Measurements from ENCODE around the gene KIF16B. TPM values are rescaled to one million over a fixed set of nuclear protein-coding genes. Genes with fewer than 3 reads are reported as not detected.
"Not testable (repeated sequence)": the region's sequence is repeated elsewhere in the genome, so short reads cannot be mapped to it uniquely, and the experiment has no call there.

The KIF16B gene
- total RNA-seq, 2 experiments from 2014 or later: 8.8 to 8.9 TPM

DNA sequence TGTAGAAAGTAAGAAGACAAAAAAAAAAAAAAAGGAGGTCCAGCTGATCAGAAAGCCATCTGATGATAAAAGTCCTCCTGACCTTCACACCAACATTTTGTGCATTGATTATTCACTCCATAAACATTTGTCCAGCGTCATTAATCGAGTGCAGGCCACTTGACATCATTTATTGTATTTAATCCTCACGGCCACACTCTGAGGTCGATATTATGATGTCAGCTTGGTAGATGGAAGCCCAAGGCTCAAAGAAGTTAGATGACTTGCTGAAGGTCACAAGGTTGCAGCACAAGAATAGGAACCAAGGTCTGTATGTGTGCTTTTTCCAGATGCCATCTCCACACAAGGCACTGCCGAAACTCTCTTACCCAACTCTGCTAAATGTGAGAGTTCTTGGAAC is 328.4 kb downstream of the KIF16B start:
- ChIA-PET POLR2A (no interaction called here), CTCF (no interaction called here)
- H3K27me3 Mint-ChIP-seq: no peaks in the 10 kb centered on the region
- no peaks in the 10 kb centered on the region for H3K4me1 Mint-ChIP-seq
- no peak overlapping the region for H3K4me3 Mint-ChIP-seq
- no peaks in the 10 kb centered on the region for H3K9me3 Mint-ChIP-seq
- H3K36me3 Mint-ChIP-seq (ENCODE audit: low read depth): no peaks in the 10 kb centered on the region
- H3K27ac Mint-ChIP-seq: no peak overlapping the region
- no peak for DNase-seq

DNA sequence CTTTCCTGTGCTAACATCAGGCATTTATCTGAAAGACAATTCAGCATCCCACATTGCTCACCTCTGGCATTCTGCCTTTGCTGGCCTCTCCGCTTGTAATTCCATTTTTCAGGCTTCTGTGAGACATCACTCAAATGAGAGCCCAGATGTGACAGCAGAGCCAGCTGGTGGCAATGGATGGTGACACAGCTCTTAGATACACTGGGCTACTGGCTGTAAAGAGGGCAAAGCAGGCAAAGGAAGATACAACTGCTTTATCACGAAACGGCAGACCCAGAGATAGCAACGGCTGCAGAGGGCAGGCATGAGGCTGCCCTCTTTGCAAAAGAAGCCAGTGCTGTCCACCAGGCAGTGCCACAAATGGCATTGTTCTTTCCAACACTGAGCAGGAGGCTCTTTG is 329.8 kb downstream of the KIF16B start:
- no peaks in the 10 kb centered on the region for H3K36me3 Mint-ChIP-seq (ENCODE audit: low read depth)
- no peaks in the 10 kb centered on the region for H3K9me3 Mint-ChIP-seq
- DNase-seq: no peak
- no peak overlapping the region for H3K4me3 Mint-ChIP-seq
- H3K27ac Mint-ChIP-seq: no peak overlapping the region
- CTCF ChIA-PET: no interaction called here
- no peaks in the 10 kb centered on the region for H3K27me3 Mint-ChIP-seq
- POLR2A ChIA-PET: no interaction called here
- H3K4me1 Mint-ChIP-seq: no peaks in the 10 kb centered on the region

DNA sequence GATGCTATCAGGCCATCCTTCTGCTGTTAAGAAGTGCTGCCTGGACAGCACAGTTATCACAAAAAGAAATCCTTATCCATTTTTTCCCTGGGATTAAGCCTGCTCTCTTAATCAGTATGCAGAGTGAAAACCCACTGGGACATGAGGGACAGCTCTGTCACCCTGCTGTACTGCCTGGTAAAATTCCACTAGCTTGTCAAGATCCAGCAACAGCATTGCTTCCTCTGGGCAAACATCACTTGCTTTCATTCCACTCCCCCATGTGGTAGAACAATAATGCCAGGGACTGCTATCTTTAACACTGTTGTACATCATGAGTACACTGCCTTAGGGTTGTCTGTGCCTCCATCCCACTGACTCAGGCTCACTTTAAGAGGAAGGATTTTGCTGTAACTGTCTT is 331.3 kb downstream of the KIF16B start:
- no peak for DNase-seq
- no peaks in the 10 kb centered on the region for H3K27me3 Mint-ChIP-seq
- H3K27ac Mint-ChIP-seq: no peak overlapping the region
- ChIA-PET CTCF (no interaction called here), POLR2A (no interaction called here)
- no peaks in the 10 kb centered on the region for H3K36me3 Mint-ChIP-seq (ENCODE audit: low read depth)
- H3K9me3 Mint-ChIP-seq: peaks cover 2% of the 10 kb centered on the region
- H3K4me3 Mint-ChIP-seq: no peak overlapping the region
- no peaks in the 10 kb centered on the region for H3K4me1 Mint-ChIP-seq

DNA sequence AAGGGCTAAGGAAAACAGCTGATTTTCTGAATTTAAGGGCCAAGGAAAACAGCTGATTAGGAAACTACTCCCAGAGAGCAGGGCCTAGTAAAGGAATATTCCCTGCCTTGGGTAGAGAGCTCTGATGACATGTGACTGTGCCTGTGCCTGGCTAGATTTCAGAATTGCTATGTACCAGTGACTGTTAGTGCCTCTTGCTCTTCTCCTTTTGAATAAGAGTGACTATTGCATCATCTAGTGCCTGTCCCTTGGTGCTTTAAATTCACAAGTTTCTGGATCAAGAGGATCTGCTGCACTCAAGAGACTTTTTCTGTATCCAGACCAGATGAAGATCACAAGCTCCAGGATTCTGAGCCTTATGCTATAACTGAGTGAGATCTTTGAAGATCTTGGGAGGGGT is 332.9 kb downstream of the KIF16B start:
- H3K27ac Mint-ChIP-seq: no peak overlapping the region
- peaks cover 4% of the 10 kb centered on the region for H3K9me3 Mint-ChIP-seq
- CTCF ChIA-PET: no interaction called here
- no peaks in the 10 kb centered on the region for H3K4me1 Mint-ChIP-seq
- H3K36me3 Mint-ChIP-seq (ENCODE audit: low read depth): no peaks in the 10 kb centered on the region
- no peak for DNase-seq
- POLR2A ChIA-PET: no interaction called here
- no peaks in the 10 kb centered on the region for H3K27me3 Mint-ChIP-seq
- H3K4me3 Mint-ChIP-seq: no peak overlapping the region

DNA sequence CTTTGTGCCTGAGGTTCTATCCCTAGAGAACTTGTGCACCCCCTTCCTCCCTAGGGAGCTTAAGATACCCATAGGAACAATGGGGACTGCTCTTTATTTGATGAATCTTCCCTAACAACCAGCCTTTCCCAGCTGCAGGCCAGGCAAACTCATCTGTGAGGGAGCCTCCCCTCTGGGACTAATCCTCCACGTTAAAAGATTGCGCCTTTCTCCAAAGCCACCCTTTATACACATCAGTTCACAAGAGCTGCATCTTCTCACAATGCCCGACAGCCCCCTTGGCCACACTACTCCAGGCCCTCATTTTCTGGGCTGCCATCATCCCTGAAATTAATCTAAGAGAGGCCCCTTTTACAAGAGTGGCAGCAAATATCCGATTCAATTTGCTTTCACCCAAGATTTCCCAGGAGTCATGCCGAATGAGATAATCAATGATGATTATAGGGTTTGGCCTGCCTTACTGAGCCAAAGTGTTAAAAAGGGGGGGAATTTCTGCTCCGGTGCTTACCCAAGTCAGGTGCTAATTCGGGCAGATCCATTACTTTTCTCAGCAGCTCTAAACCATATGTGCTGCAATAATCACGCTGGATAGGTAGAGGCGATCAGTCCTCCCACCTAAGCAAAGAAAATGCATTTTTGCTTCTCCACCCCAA is 336.5 kb downstream of the KIF16B start:
- no peak for DNase-seq
- peaks cover 4% of the 10 kb centered on the region for H3K9me3 Mint-ChIP-seq
- H3K4me3 Mint-ChIP-seq: no peak overlapping the region
- no peaks in the 10 kb centered on the region for H3K4me1 Mint-ChIP-seq
- H3K36me3 Mint-ChIP-seq (ENCODE audit: low read depth): no peaks in the 10 kb centered on the region
- POLR2A ChIA-PET: no interaction called here
- no peaks in the 10 kb centered on the region for H3K27me3 Mint-ChIP-seq
- H3K27ac Mint-ChIP-seq: no peak overlapping the region
- CTCF ChIA-PET: no interaction called here

DNA sequence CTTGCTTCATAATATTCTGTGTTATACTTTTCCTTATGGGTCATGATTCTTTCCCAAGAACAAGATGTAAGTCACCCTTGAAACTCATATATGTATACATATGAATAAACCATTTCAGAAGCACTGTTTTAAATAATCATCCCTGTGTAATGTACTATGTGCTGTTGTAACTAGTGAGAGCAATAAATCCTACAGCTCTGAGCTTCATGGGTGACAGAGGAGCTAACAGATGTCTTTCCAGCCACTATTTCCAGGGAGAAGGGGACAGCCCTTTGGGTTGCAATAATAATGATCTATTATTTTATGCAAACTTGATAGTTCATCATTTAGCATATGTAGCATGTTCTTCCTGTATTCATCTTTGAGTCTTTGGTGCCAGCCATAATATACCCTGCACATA is 342.8 kb downstream of the KIF16B start:
- peaks cover 3% of the 10 kb centered on the region for H3K9me3 Mint-ChIP-seq
- H3K27me3 Mint-ChIP-seq: no peaks in the 10 kb centered on the region
- H3K36me3 Mint-ChIP-seq (ENCODE audit: low read depth): no peaks in the 10 kb centered on the region
- CTCF ChIA-PET: no interaction called here
- no peak for DNase-seq
- POLR2A ChIA-PET: no interaction called here
- no peak overlapping the region for H3K27ac Mint-ChIP-seq
- H3K4me1 Mint-ChIP-seq: no peaks in the 10 kb centered on the region
- H3K4me3 Mint-ChIP-seq: no peak overlapping the region

DNA sequence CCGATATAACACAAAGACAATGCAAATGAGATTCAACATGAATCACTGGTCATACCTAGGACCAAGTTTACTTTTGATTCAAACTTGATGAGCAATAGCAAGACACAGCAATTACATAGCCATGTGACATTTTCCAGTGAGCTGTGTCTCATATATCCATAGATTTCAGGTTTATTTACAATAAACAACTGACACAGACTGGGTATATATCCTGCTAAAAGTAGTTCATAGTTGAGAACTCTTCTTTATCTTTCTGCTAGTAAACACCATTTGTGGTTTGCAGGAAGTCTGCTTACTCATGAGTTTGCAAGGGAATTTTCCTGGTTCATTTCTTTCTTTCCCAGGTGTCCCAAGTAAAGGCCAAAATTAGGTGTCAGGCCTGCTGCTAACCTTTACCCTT is 343.4 kb downstream of the KIF16B start:
- ChIA-PET CTCF (no interaction called here), POLR2A (no interaction called here)
- Mint-ChIP-seq H3K9me3 (peaks cover 3% of the 10 kb centered on the region), H3K27me3 (no peaks in the 10 kb centered on the region), H3K4me3 (no peak overlapping the region), H3K27ac (no peak overlapping the region), H3K36me3 (ENCODE audit: low read depth) (no peaks in the 10 kb centered on the region), H3K4me1 (no peaks in the 10 kb centered on the region)
- no peak for DNase-seq

DNA sequence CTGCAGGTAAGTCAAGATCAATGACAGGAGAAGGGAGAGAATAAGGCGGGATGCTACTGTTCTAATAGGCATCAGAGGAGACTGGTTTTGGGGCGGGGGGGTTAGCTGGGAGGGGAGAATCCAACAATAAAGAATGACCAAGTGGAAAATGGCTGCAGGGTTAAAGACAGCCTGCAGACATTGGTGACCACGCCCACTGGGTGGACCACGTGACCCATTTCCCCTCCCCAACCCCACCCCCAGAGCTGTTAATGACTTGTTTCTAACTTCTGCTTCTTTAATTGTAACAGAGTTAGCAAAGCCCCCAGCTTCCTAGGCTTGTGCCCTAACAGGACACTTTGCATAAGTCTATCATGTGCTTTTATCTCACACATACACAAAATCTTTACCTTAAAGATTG is 344.5 kb downstream of the KIF16B start:
- Mint-ChIP-seq H3K4me1 (no peaks in the 10 kb centered on the region), H3K27me3 (no peaks in the 10 kb centered on the region), H3K36me3 (ENCODE audit: low read depth) (no peaks in the 10 kb centered on the region), H3K27ac (no peak overlapping the region), H3K9me3 (peaks cover 3% of the 10 kb centered on the region), H3K4me3 (no peak overlapping the region)
- ChIA-PET CTCF (no interaction called here), POLR2A (no interaction called here)
- no peak for DNase-seq

DNA sequence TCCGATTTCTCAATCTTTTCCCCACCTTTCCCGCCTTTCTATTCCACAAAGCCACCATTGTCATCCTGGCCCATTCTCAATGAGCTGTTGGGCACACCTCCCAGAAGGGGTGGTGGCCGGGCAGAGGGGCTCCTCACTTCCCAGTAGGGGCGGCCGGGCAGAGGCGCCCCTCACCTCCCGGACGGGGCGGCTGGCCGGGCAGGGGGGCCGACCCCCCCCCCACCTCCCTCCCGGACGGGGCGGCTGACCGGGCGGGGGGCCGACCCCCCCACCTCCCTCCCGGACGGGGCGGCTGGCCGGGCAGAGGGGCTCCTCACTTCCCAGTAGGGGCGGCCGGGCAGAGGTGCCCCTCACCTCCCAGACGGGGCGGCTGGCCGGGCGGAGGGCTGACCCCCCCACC is 346.3 kb downstream of the KIF16B start:
- DNase-seq: not testable (repeated sequence)

DNA sequence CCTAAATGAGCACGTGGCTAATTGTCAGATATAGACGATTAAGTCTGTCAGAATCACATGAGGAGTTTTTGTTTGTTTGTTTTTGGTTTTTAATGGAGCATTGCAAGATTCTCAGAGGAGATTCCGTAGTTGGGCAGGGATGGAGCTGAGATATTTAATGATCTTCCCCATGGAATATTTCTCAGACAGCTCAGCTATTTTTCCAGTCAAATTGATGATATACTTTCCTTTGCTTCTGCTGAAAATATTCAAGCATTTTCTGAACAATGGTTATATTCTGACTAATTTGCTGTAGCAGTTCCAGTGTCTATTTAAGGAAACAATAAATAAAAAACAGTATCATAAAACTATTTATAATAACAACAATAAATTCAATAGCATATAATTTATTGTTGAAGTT is 348.4 kb downstream of the KIF16B start:
- CTCF ChIA-PET: no interaction called here
- Mint-ChIP-seq H3K9me3 (peaks cover 7% of the 10 kb centered on the region), H3K4me1 (no peaks in the 10 kb centered on the region), H3K36me3 (ENCODE audit: low read depth) (no peaks in the 10 kb centered on the region), H3K27me3 (no peaks in the 10 kb centered on the region), H3K27ac (no peak overlapping the region), H3K4me3 (no peak overlapping the region)
- DNase-seq: no peak
- POLR2A ChIA-PET: interaction anchor here (1.0 kb wide), 1 partner anchor 8 kb away, joined by 3 read pairs; no protein-coding TSS in a partner anchor

More for the DNA sequence above, 346.3 kb downstream of the KIF16B start:
- H3K4me3 Mint-ChIP-seq; H3K36me3 Mint-ChIP-seq (ENCODE audit: low read depth); H3K9me3 Mint-ChIP-seq; POLR2A ChIA-PET; H3K27ac Mint-ChIP-seq; H3K4me1 Mint-ChIP-seq; CTCF ChIA-PET; H3K27me3 Mint-ChIP-seq: not testable (repeated sequence)

DNA sequence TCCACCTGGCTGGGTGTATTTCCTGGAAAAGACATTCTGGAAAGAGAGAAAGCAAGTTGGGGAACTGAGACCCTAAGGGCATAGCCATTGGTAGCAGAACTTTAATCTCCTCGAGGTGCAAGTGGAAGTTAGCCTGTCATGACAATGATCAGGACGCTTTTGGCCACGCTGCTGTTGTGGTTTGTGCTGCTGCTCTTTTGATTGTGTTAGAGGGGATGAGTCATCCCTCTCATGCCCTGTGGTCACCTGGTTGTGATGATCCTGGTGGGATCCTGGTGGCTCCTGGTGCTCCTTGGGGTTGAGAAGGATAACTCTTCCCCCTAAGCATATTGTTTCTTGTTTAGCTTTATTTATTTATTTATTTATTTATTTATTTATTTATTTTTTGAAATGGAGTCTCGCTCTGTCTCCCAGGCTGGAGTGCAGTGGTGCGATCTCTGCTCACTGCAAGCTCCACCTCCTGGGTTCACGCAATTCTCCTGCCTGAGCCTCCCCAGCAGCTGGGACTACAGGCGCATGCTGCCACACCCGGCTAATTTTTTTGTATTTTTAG is 350.3 kb downstream of the KIF16B start:
- CTCF ChIA-PET: no interaction called here
- no peak for DNase-seq
- Mint-ChIP-seq H3K4me1 (no peaks in the 10 kb centered on the region), H3K4me3 (no peak overlapping the region), H3K27me3 (no peaks in the 10 kb centered on the region), H3K36me3 (ENCODE audit: low read depth) (no peaks in the 10 kb centered on the region), H3K27ac (no peak overlapping the region), H3K9me3 (peaks cover 9% of the 10 kb centered on the region)
- POLR2A ChIA-PET: no interaction called here

Other genes starting within 250 kb of the KIF16B start
- gene SNRPB2, start 156.6 kb upstream of the KIF16B start, total RNA-seq: 100 to 1,000 TPM; 105 to 107 TPM
- gene OTOR, start 174.9 kb upstream of the KIF16B start, total RNA-seq: not detected

All from activated CD4-positive, alpha-beta memory T cell treated with anti-CD3 and anti-CD28 coated beads, Interleukin-2, amount 10 ng/mL, durations not matched to agents 7 days and 5 days (primary cell).